K562 (cell line): Measurements from ENCODE around the gene TCEA3. TPM values are rescaled to one million over a fixed set of nuclear protein-coding genes. Genes with fewer than 3 reads are reported as not detected.

Experiments used
- CBFA2T3 ChIP-seq: fragments of 450-650 bp; IDR thresholded peaks from 2 replicates; pipeline ENCODE4 v1.6.1; 2017
- COPS2 ChIP-seq: fragments of 450-650 bp; conservative IDR thresholded peaks from 2 replicates; pipeline ENCODE4 v1.6.1; 2016; ENCODE audit warnings: mild to moderate bottlenecking, moderate library complexity
- EGR1 ChIP-seq: fragments of 450-650 bp; conservative IDR thresholded peaks from 2 replicates; pipeline ENCODE4 v1.6.1; 2017; ENCODE audit warnings: mild to moderate bottlenecking
- PHTF2 ChIP-seq: fragments of 250-450 bp; sonication (Bioruptor Pico); IDR thresholded peaks from 2 replicates; pipeline ENCODE4 v1.5.0; 2021; ENCODE audit warnings: mild to moderate bottlenecking
- RAD51 ChIP-seq: fragments of 450-650 bp; IDR thresholded peaks from 2 replicates; pipeline ENCODE4 v1.7.1; 2016; ENCODE audit warnings: low read depth, mild to moderate bottlenecking, borderline replicate concordance
- RBBP5 ChIP-seq: fragments of 200-600 bp; sonication (generic); IDR thresholded peaks from 2 replicates; pipeline ENCODE4 v1.6.1; 2012; ENCODE audit warnings: borderline replicate concordance, mild to moderate bottlenecking, low read length, control low read depth, inconsistent platforms; ENCODE audit not compliant: insufficient read depth, poor library complexity, severe bottlenecking
- RBM34 ChIP-seq: fragments of 200-400 bp; formaldehyde crosslinking; IDR thresholded peaks from 2 replicates; pipeline ENCODE4 v1.6.1; 2018; ENCODE audit warnings: low read length, borderline replicate concordance; ENCODE audit not compliant: insufficient read depth
- SRF ChIP-seq, 2 experiments: fragments of 250-450, 450-650 bp in 1 of 2; sonication (Bioruptor Pico) in 1 of 2; sonication (generic) in 1 of 2; formaldehyde crosslinking; IDR thresholded peaks; 2 replicates each; pipeline versions ENCODE4 v1.5.0 to v1.5.1; 2020 to 2022; ENCODE audit warnings: mild to moderate bottlenecking in 1 of 2, missing genetic modification reagents in 1 of 2
- TAF7 ChIP-seq: fragments of 450-650 bp; IDR thresholded peaks from 2 replicates; pipeline ENCODE4 v1.6.1; 2016; ENCODE audit warnings: missing genetic modification characterization, missing compliant biosample characterization
- YY1 ChIP-seq, 3 experiments: IDR thresholded peaks; 2 replicates each; pipeline ENCODE4 v1.6.1; 2011; ENCODE audit warnings: low read length in 2 of 3, mild to moderate bottlenecking in 2 of 3, moderate library complexity in 2 of 3, borderline replicate concordance in 1 of 3, control low read depth in 1 of 3, low read depth in 1 of 3; ENCODE audit not compliant: insufficient read depth in 3 of 3, insufficient replicate concordance in 2 of 3, control insufficient read depth in 1 of 3, insufficient read length in 1 of 3; ENCODE audit errors: extremely low read depth in 1 of 3
- ZBTB8A ChIP-seq: fragments of 450-650 bp; IDR thresholded peaks from 2 replicates; pipeline ENCODE4 v1.6.1; 2018; ENCODE audit warnings: mild to moderate bottlenecking, moderate library complexity; ENCODE audit not compliant: partially characterized antibody
- ZKSCAN1 ChIP-seq: fragments of 150-350 bp; IDR thresholded peaks from 2 replicates; pipeline ENCODE4 v1.6.1; 2016; ENCODE audit warnings: low read depth, low read length
- ZNF695 ChIP-seq: fragments of 450-650 bp; formaldehyde crosslinking; IDR thresholded peaks from 2 replicates; pipeline ENCODE4 v1.4.0; 2020; ENCODE audit warnings: mild to moderate bottlenecking, moderate library complexity
- ZNF76 ChIP-seq: fragments of 250-450 bp; sonication (Bioruptor Pico); IDR thresholded peaks from 2 replicates; pipeline ENCODE4 v1.4.0; 2020; ENCODE audit warnings: mild to moderate bottlenecking, moderate library complexity, borderline replicate concordance
- polyA plus RNA-seq, 8 experiments: library from polyadenylated mRNA; depleted of rRNA in 4 of 8; stranded (reverse) in 5 of 8; unstranded in 3 of 8; fragments of >200 nt; fragmentation: Nextera tagmentation in 2 of 8; fragmentation: Illumina TruSeq in 1 of 8; extraction: Ambion mirVana in 2 of 8; extraction: Trizol in 1 of 8; gene quantifications; 2 replicates each; pipeline versions ENCODE4 v1.2.1 to v1.2.3, GENCODE V29; 2011 to 2014; ENCODE audit warnings: inconsistent platforms in 1 of 8, missing spikeins in 1 of 8
- total RNA-seq, 7 experiments: library from RNA; depleted of rRNA in 6 of 7; stranded (reverse); fragments of >200 nt in 6 of 7; fragmentation: Illumina TruSeq in 2 of 7; extraction: Trizol in 2 of 7; gene quantifications; 2 replicates each; pipeline versions ENCODE4 v1.2.1 to v1.2.3, GENCODE V29; 2011 to 2021; ENCODE audit warnings: low replicate concordance in 1 of 7
- TF ChIP-seq, protein P1 (sequence below): fragments of 450-650 bp; IDR thresholded peaks from 2 replicates; pipeline ENCODE4 v1.6.1; 2016
- TF ChIP-seq, protein P2 (sequence below): sonication (generic); formaldehyde crosslinking; IDR thresholded peaks from 2 replicates; pipeline ENCODE4 v1.8.0; 2022; ENCODE audit warnings: mild to moderate bottlenecking, missing genetic modification reagents
- TF ChIP-seq, protein P3 (sequence below): sonication (generic); formaldehyde crosslinking; IDR thresholded peaks from 2 replicates; pipeline ENCODE4 v1.8.0; 2022; ENCODE audit warnings: missing genetic modification reagents, mild to moderate bottlenecking, moderate library complexity, borderline replicate concordance
- TF ChIP-seq, protein P4 (sequence below): fragments of 450-650 bp; formaldehyde crosslinking; conservative IDR thresholded peaks from 2 replicates; pipeline ENCODE4 v1.4.0; 2022; ENCODE audit warnings: mild to moderate bottlenecking, missing genetic modification characterization

TCEA3 gene
- total and polyA plus RNA-seq, 9 of the 15 experiments (the other 6 are each of a cell fraction or from before 2014, with no cell fraction given): 0.03 to 0.55 (median 0.36) TPM

DNA sequence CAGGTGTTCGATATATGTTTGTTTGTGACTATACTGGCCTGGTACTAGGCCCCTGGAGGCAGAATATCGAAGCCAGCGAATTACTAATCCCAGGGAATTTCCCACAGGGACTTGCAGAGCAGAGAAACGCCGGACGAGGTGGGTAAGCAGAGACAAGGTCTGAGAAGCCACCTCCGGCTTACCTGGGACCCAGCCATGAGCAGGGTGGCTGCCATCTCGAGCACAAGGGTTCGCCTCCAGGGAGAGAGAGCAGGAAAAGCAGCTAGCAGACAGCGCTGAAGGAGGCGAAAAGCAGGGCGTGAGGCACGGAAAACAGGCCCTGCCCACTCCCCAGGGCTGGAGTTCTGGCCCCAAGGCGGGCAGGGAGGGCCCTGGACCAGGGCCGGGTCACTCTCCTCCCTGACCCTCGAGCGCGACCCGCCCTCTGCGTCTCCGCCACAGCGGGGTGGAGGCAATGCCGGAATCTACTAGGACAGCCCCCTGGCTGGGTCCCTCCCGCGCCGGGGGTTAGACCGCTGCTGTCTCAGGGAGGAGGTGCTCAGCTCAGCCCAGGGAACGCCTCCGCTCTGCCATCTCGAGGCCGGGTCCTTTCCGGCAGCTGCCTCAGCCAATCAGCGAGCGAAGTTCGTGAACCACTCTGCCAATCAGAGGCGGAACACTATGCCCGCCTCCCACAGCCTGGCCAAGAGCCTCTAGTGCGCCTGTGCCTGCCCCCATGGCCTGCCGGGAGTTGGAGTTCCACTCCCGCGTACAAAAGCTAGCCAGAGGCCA is 56.6 kb downstream of the TCEA3 start (continued):
- TF ChIP-seq ZBTB8A (no peak), PHTF2 (CRISPR knock-in tag) (no peak), EGR1 (peak; percentile 86), CBFA2T3 (no peak), COPS2 (no peak), RBBP5 (peak; percentile 52), ZNF76 (CRISPR knock-in tag) (no peak), ZKSCAN1 (peak; percentile 5; the same call in 1 of the 2 replicates), SRF (CRISPR knock-in tag; IDR thresholded peaks at IDR 0.05) (peak in 1 of 2 experiments; percentile 93; a peak in 1 of 4 replicates), RAD51 (no peak), TAF7 (peak; percentile 77), RBM34 (no peak), ZNF695 (no peak), YY1 (IDR thresholded peaks at IDR 0.05; ENCODE audit: borderline replicate concordance in 1 of 3, control insufficient read depth in 1 of 3, extremely low read depth in 1 of 3, insufficient read depth in 3 of 3, insufficient read length in 1 of 3, insufficient replicate concordance in 2 of 3, low read depth in 1 of 3, low read length in 2 of 3) (peak in 2 of 3 experiments; percentile 62 to 75)
- TF ChIP-seq, protein P1, sequence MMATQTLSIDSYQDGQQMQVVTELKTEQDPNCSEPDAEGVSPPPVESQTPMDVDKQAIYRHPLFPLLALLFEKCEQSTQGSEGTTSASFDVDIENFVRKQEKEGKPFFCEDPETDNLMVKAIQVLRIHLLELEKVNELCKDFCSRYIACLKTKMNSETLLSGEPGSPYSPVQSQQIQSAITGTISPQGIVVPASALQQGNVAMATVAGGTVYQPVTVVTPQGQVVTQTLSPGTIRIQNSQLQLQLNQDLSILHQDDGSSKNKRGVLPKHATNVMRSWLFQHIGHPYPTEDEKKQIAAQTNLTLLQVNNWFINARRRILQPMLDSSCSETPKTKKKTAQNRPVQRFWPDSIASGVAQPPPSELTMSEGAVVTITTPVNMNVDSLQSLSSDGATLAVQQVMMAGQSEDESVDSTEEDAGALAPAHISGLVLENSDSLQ: peak; percentile 99
- TF ChIP-seq, protein P2, sequence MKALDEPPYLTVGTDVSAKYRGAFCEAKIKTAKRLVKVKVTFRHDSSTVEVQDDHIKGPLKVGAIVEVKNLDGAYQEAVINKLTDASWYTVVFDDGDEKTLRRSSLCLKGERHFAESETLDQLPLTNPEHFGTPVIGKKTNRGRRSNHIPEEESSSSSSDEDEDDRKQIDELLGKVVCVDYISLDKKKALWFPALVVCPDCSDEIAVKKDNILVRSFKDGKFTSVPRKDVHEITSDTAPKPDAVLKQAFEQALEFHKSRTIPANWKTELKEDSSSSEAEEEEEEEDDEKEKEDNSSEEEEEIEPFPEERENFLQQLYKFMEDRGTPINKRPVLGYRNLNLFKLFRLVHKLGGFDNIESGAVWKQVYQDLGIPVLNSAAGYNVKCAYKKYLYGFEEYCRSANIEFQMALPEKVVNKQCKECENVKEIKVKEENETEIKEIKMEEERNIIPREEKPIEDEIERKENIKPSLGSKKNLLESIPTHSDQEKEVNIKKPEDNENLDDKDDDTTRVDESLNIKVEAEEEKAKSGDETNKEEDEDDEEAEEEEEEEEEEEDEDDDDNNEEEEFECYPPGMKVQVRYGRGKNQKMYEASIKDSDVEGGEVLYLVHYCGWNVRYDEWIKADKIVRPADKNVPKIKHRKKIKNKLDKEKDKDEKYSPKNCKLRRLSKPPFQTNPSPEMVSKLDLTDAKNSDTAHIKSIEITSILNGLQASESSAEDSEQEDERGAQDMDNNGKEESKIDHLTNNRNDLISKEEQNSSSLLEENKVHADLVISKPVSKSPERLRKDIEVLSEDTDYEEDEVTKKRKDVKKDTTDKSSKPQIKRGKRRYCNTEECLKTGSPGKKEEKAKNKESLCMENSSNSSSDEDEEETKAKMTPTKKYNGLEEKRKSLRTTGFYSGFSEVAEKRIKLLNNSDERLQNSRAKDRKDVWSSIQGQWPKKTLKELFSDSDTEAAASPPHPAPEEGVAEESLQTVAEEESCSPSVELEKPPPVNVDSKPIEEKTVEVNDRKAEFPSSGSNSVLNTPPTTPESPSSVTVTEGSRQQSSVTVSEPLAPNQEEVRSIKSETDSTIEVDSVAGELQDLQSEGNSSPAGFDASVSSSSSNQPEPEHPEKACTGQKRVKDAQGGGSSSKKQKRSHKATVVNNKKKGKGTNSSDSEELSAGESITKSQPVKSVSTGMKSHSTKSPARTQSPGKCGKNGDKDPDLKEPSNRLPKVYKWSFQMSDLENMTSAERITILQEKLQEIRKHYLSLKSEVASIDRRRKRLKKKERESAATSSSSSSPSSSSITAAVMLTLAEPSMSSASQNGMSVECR: peak; percentile 72
- TF ChIP-seq, protein P3, sequence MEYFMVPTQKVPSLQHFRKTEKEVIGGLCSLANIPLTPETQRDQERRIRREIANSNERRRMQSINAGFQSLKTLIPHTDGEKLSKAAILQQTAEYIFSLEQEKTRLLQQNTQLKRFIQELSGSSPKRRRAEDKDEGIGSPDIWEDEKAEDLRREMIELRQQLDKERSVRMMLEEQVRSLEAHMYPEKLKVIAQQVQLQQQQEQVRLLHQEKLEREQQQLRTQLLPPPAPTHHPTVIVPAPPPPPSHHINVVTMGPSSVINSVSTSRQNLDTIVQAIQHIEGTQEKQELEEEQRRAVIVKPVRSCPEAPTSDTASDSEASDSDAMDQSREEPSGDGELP (CRISPR knock-in tag): peak; percentile 66; the same call in 1 of the 2 replicates
- TF ChIP-seq, protein P4, sequence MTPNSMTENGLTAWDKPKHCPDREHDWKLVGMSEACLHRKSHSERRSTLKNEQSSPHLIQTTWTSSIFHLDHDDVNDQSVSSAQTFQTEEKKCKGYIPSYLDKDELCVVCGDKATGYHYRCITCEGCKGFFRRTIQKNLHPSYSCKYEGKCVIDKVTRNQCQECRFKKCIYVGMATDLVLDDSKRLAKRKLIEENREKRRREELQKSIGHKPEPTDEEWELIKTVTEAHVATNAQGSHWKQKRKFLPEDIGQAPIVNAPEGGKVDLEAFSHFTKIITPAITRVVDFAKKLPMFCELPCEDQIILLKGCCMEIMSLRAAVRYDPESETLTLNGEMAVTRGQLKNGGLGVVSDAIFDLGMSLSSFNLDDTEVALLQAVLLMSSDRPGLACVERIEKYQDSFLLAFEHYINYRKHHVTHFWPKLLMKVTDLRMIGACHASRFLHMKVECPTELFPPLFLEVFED (CRISPR knock-in tag): no peak
